GM06990 (cell line): ENCODE results near the gene PRND.
A peak's percentile ranks its signal among the peaks of the same experiment; 100 is the strongest.

ENCODE experiments used
- DNase-seq: peaks from one replicate; pipeline ENCODE4 v3.0.0-alpha.2; 2011; ENCODE audit not compliant: insufficient read length; ENCODE audit errors: extremely low read depth
- H3K27me3 ChIP-seq: replicated peaks from 2 replicates; pipeline ENCODE4 v1.6.0; 2011; ENCODE audit warnings: low read length; ENCODE audit not compliant: control insufficient read depth, insufficient read depth
- H3K36me3 ChIP-seq: 2 replicates; pipeline ENCODE4 v1.5.1; 2011; ENCODE audit warnings: low read length; ENCODE audit not compliant: control insufficient read depth, insufficient read depth
- H3K4me3 ChIP-seq: replicated peaks from 2 replicates; pipeline ENCODE4 v1.5.1; 2011; ENCODE audit warnings: low read depth, mild to moderate bottlenecking, control low read depth, low read length
- CTCF ChIP-seq: IDR thresholded peaks from 2 replicates; pipeline ENCODE4 v1.5.1; 2011; ENCODE audit warnings: low read length, control low read depth, mild to moderate bottlenecking, inconsistent platforms; ENCODE audit not compliant: insufficient read depth, poor library complexity, severe bottlenecking

PRND gene

GRCh38 chr20:4729265-4729664 is 7.6 kb downstream of the PRND start:
- Histone ChIP-seq H3K27me3 (no peaks in the 10 kb centered on the region; the same call in 1 of the 2 replicates), H3K36me3 (no peaks in the 10 kb centered on the region), H3K4me3 (no peak overlapping the region)
- no peak for TF ChIP-seq CTCF
- DNase-seq, result no peak

GRCh38 chr20:4730780-4731179 is 9.1 kb downstream of the PRND start:
- DNase-seq, result no peak
- H3K4me3 ChIP-seq, result no peak overlapping the region
- TF ChIP-seq CTCF, result no peak
- no peaks in the 10 kb centered on the region; the same call in 1 of the 2 replicates for H3K27me3 ChIP-seq
- no peaks in the 10 kb centered on the region for H3K36me3 ChIP-seq

GRCh38 chr20:4736875-4737274 is 15.2 kb downstream of the PRND start:
- Histone ChIP-seq H3K36me3 (no peaks in the 10 kb centered on the region), H3K4me3 (no peak overlapping the region), H3K27me3 (no peaks in the 10 kb centered on the region; the same call in 1 of the 2 replicates)
- TF ChIP-seq CTCF, result no peak
- no peak for DNase-seq

GRCh38 chr20:4737857-4738627 is 16.3 kb downstream of the PRND start:
- DNase-seq, result no peak
- H3K27me3 ChIP-seq, result no peaks in the 10 kb centered on the region; the same call in none of the 2 replicates
- TF ChIP-seq CTCF, result no peak
- H3K4me3 ChIP-seq, result no peak overlapping the region
- H3K36me3 ChIP-seq, result no peaks in the 10 kb centered on the region

GRCh38 chr20:4740774-4741431 is 19.2 kb downstream of the PRND start:
- Histone ChIP-seq H3K27me3 (no peaks in the 10 kb centered on the region; the same call in 1 of the 2 replicates), H3K4me3 (no peak overlapping the region), H3K36me3 (no peaks in the 10 kb centered on the region)
- peak; percentile 81 for TF ChIP-seq CTCF
- no peak for DNase-seq
